ENCODE measurements around the gene AKAP8L. TPM values are rescaled to one million over a fixed set of nuclear protein-coding genes. Genes with fewer than 3 reads are reported as not detected.
A peak's percentile ranks its signal among the peaks of the same experiment; 100 is the strongest.

AKAP8L gene
- total and polyA plus RNA-seq, 9 of the 15 experiments (the other 6 are each of a cell fraction or from before 2014, with no cell fraction given): 2.4 to 116 (median 70.7) TPM

GRCh38 chr19:15379083-15379998 is 39.4 kb downstream of the AKAP8L start, which contains the start of gene AKAP8 (continued):
- TF ChIP-seq PHB (CRISPR knock-in tag; IDR thresholded peaks at IDR 0.05): peak; percentile 86; the same call in 1 of the 2 replicates
- TF ChIP-seq, protein P1, sequence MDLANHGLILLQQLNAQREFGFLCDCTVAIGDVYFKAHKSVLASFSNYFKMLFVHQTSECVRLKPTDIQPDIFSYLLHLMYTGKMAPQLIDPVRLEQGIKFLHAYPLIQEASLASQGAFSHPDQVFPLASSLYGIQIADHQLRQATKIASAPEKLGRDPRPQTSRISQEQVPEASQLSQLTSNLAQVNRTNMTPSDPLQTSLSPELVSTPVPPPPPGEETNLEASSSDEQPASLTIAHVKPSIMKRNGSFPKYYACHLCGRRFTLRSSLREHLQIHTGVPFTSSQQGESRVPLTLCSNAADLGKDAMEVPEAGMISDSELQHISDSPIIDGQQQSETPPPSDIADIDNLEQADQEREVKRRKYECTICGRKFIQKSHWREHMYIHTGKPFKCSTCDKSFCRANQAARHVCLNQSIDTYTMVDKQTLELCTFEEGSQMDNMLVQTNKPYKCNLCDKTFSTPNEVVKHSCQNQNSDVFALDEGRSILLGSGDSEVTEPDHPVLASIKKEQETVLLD (IDR thresholded peaks at IDR 0.05): 0 out of 2 replicates have a peak, but pooled peaks have one; percentile 49
- TF ChIP-seq ETV6 (IDR thresholded peaks at IDR 0.05; ENCODE audit: borderline replicate concordance in 1 of 2, low read depth in 2 of 2, low read length in 1 of 2): 0 out of 4 replicates have a peak, but pooled peaks of 1 of the 2 experiments have one; percentile 42
- 0 out of 2 replicates have a peak, but pooled peaks have one; percentile 1 for TF ChIP-seq ETV6 (CRISPR knock-in tag; IDR thresholded peaks at IDR 0.05; ENCODE audit: borderline replicate concordance)
- TF ChIP-seq ZNF431 (CRISPR knock-in tag; IDR thresholded peaks at IDR 0.05): no peak
- TF ChIP-seq ZFP36 (IDR thresholded peaks at IDR 0.05; ENCODE audit: low read depth, low read length, partially characterized antibody): no peak
- peak; percentile 82 for TF ChIP-seq TBP (optimal IDR thresholded peaks at IDR 0.05; ENCODE audit: low read depth, low read length)
- peak; percentile 28 to 67; a peak in 3 of 4 replicates for TF ChIP-seq MNT (conservative IDR thresholded peaks at IDR 0.05)
- no peak for TF ChIP-seq PTRF (tag; IDR thresholded peaks at IDR 0.05)
- TF ChIP-seq POLR2G (IDR thresholded peaks at IDR 0.05; ENCODE audit: low read depth, low read length): peak; percentile 92
- TF ChIP-seq ASH1L (IDR thresholded peaks at IDR 0.05; ENCODE audit: borderline replicate concordance, low read depth, partially characterized antibody): peak; percentile 89
- TF ChIP-seq ZNF324 (CRISPR knock-in tag; IDR thresholded peaks at IDR 0.05): no peak
- TF ChIP-seq XRCC3 (IDR thresholded peaks at IDR 0.05): no peak
- no peak for TF ChIP-seq ZNF23 (CRISPR knock-in tag; IDR thresholded peaks at IDR 0.05)
- no peak for TF ChIP-seq ZNF644 (tag; IDR thresholded peaks at IDR 0.05; ENCODE audit: low read depth)
- no peak for TF ChIP-seq ZNF77 (CRISPR knock-in tag; IDR thresholded peaks at IDR 0.05)
- TF ChIP-seq MBD2 (IDR thresholded peaks at IDR 0.05; ENCODE audit: borderline replicate concordance, low read depth): peak; percentile 95
- no peak for TF ChIP-seq HNRNPUL1 (IDR thresholded peaks at IDR 0.05; ENCODE audit: low read length)
- TF ChIP-seq CEBPZ (IDR thresholded peaks at IDR 0.05; ENCODE audit: borderline replicate concordance, low read depth, low read length): no peak
- TF ChIP-seq ESRRB (CRISPR knock-in tag; IDR thresholded peaks at IDR 0.05; ENCODE audit: borderline replicate concordance): no peak
- no peak; the same call in 1 of the 2 replicates for TF ChIP-seq GTF2E2 (tag; IDR thresholded peaks at IDR 0.05)
